Endothelial cell (in vitro differentiated cells): ENCODE data around the gene CD209. TPM values are rescaled to one million over a fixed set of nuclear protein-coding genes. Genes with fewer than 3 reads are reported as not detected.

Source experiments
- DNase-seq: peaks from one replicate; pipeline ENCODE4 v3.0.0; 2021; ENCODE audit warnings: low spot score
- H3K27ac Mint-ChIP-seq: one replicate; pipeline ENCODE4 v1.8.0; 2021; ENCODE audit warnings: mixed read lengths, inconsistent platforms; ENCODE audit not compliant: unreplicated experiment
- H3K27me3 Mint-ChIP-seq: one replicate; pipeline ENCODE4 v1.8.0; 2021; ENCODE audit warnings: mild to moderate bottlenecking, moderate library complexity, mixed read lengths, inconsistent platforms; ENCODE audit not compliant: unreplicated experiment
- H3K36me3 Mint-ChIP-seq: one replicate; pipeline ENCODE4 v1.8.0; 2021; ENCODE audit warnings: mild to moderate bottlenecking, low read depth, mixed read lengths, inconsistent platforms; ENCODE audit not compliant: unreplicated experiment
- H3K4me1 Mint-ChIP-seq: one replicate; pipeline ENCODE4 v1.8.0; 2021; ENCODE audit warnings: mild to moderate bottlenecking, mixed read lengths, inconsistent platforms; ENCODE audit not compliant: unreplicated experiment
- H3K4me3 Mint-ChIP-seq: one replicate; pipeline ENCODE4 v1.8.0; 2021; ENCODE audit warnings: mild to moderate bottlenecking, mixed read lengths, inconsistent platforms; ENCODE audit not compliant: unreplicated experiment
- H3K9me3 Mint-ChIP-seq: one replicate; pipeline ENCODE4 v1.8.0; 2021; ENCODE audit warnings: mixed read lengths, inconsistent platforms; ENCODE audit not compliant: unreplicated experiment
- CTCF ChIP-seq: fragments of 200-600 bp; sonication (generic); IDR thresholded peaks from one replicate; pipeline ENCODE4 v1.5.0; 2021; ENCODE audit warnings: antibody characterized with exemption; ENCODE audit not compliant: unreplicated experiment
- total RNA-seq: library from RNA; stranded (reverse); fragmentation: NEBNext Ultra II Directional; extraction: Animal tissue kit (Norgen Biotek cat#: 25700); gene quantifications from one replicate; pipeline ENCODE4 v1.2.1, GENCODE V29; 2021; ENCODE audit not compliant: unreplicated experiment

The CD209 gene
- total RNA-seq, 1 donor from 2014 or later = not detected

DNA sequence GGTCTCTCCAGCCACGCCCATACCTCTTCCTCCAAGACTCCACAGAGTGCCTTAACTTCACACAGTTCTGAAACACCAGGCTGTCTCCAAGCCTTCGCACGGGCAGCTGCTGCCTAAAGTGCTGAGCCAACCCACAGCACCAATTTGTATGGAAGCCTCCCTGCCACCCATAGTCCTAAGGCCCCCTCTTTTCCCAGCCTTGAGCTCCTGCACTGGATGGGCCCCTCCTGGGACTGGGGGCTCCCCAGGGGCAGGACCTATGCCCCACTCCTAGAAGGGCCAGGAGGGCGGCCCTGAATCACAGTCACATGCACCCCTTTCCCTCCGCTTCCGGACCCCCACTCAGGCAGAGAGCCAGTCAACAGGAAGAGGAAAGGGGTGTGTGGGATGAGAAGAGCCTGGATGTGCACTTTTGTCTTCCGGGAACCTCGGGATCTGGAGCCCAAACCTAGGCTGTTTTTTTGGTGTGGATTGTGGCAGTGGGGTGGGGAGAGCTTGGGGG is 40.3 kb downstream of the CD209 start:
- Mint-ChIP-seq H3K27ac (no peak overlapping the region), H3K4me3 (no peak overlapping the region), H3K4me1 (no peaks in the 10 kb centered on the region), H3K36me3 (no peaks in the 10 kb centered on the region), H3K9me3 (no peaks in the 10 kb centered on the region), H3K27me3 (peaks cover 11% of the 10 kb centered on the region)
- no peak for DNase-seq
- TF ChIP-seq CTCF = no peak

DNA sequence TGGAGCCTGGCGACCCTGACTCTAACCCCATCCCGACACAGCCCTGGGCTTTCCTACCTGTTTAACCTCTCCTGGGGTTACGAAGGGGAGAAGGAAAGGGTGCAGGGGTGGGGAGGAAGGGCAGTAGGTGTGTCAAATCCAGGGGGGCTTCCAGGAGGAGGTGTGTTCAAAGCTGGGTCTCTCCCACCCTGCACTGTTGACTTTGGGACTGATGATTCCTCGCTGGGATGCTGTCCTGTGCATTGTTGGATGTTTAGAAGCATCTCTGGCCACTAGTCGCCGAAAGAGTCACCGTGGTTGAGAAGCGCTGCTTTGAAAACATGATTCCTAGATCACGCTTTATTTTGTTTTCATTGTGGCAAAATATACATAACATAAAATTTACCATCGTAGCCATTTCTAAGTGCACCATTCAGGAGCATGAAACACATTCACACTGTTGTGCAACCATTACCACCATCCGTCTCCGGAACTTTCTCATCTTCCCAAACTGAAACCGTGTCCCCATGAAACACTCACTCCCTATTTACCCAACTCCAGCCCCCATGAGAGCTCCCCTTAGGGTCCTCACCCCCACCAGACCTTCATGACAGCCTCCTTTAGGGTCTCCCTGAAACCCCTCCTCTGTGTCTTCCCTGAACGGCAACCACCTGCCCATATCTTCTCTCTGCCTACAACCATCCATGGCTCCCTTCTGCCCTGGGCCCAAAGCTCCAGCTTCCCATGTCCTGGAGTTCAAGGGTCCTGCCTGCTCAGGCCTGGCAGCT is 41.0 kb downstream of the CD209 start:
- TF ChIP-seq CTCF = no peak
- H3K9me3 Mint-ChIP-seq = no peaks in the 10 kb centered on the region
- DNase-seq = no peak
- no peaks in the 10 kb centered on the region for H3K4me1 Mint-ChIP-seq
- H3K4me3 Mint-ChIP-seq = no peak overlapping the region
- no peaks in the 10 kb centered on the region for H3K36me3 Mint-ChIP-seq
- H3K27ac Mint-ChIP-seq = no peak overlapping the region
- H3K27me3 Mint-ChIP-seq = peaks cover 11% of the 10 kb centered on the region

DNA sequence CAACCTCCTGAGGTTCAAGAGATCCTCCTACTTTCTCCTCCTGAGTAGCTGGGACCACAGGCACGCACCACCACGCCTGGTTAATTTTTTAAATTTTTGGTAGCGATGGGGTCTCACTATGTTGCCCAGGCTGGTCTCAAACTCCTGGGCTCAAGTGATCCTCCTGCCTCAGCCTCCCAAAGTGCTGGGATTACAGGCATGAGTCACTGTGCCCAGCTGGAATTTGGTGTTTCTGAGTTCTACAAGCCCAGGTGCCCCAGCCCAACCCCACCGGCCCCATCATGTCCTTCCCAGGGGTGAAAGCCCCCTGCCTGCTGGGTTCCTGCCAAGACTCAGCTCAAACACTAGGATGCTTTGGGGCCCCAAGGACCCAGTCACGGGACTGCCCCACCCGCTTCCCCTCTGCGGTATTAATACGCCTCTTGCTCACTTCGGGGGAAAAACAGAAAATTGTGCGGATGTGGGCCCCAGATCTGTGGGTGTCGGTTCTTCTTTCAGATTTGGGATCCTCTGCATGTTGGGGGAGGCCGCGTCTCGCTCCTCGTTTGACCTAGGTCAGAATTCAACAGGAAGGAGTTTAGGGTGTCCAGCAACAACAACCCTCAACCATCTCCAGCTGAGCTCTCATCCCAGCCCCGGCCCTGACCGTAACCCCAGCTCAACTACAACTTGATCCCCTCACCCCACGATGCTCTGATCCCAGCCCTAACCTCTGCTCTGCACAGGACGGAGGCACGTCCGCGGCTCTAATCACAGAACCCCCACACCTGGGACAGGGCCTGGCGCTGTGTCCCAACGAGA is 41.7 kb downstream of the CD209 start:
- H3K27ac Mint-ChIP-seq = no peak overlapping the region
- no peaks in the 10 kb centered on the region for H3K9me3 Mint-ChIP-seq
- H3K27me3 Mint-ChIP-seq = peaks cover 11% of the 10 kb centered on the region
- no peaks in the 10 kb centered on the region for H3K4me1 Mint-ChIP-seq
- DNase-seq = no peak
- no peak overlapping the region for H3K4me3 Mint-ChIP-seq
- H3K36me3 Mint-ChIP-seq = no peaks in the 10 kb centered on the region
- no peak for TF ChIP-seq CTCF

DNA sequence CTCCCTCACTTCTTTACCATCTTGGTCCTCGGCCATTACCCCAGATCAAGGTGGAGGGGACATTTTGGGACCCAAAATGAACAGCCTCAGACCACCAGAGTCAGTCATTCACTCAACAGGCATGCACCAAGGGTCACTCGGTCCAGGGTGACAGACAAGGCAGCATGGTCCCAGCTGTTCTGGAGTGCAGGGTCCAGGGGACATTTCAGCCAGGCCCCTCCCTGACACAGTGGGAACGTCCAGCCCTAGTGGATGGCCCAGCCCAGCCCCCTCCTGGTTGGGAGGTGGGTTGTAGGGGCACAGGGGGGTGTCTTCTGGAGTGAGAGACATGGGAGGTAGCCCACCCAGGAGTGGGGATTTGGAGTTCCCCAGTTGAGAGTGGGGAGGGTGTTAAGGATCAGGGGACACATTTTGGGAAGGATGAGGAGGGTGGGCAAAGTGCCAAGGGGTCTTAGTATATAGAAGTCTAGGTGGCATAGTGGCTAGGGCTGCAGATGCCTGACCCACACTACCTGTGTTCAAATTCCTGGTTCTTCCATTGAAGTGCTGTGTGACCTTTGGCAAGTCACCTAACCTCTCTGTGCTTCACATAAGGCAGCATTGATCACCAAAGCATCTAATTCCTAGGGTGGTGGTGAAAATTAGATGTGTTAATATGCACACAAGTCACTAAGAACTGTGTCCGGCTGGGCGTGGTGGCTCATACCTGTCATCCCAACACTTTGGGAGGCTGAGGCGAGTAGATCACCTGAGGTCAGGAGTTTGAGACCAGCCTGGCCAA is 42.9 kb downstream of the CD209 start:
- Mint-ChIP-seq H3K27ac (no peak overlapping the region), H3K4me3 (no peak overlapping the region), H3K9me3 (no peaks in the 10 kb centered on the region), H3K27me3 (peaks cover 13% of the 10 kb centered on the region), H3K4me1 (no peaks in the 10 kb centered on the region), H3K36me3 (no peaks in the 10 kb centered on the region)
- no peak for DNase-seq
- TF ChIP-seq CTCF = no peak
